K562 (cell line): ENCODE measurements around the gene XKR7. TPM values are rescaled to one million over a fixed set of nuclear protein-coding genes. Genes with fewer than 3 reads are reported as not detected.

Experiments
- ATAC-seq: fragments of 200-7000 bp; cut with Tn5 transposase; 3 replicates; pipeline ENCODE4 v1.9.1; 2020; ENCODE audit warnings: moderate library complexity
- BruUV-seq: library from RNA; stranded (reverse); fragments of 400-500 nt; replicated peaks from 2 replicates; lab custom pipeline; 2021; lab: Mats Ljungman, UMichigan
- CTCF ChIA-PET: fragments of 300-600 bp; formaldehyde crosslinking; extraction: SDS; loops from one replicate; lab custom pipeline; 2021; ENCODE audit warnings: low intra/inter-chr PET ratio; lab: Yijun Ruan, JAX
- POLR2A ChIA-PET: fragments of 300-600, 350-650 bp; sonication (Branson Sonifier 250); formaldehyde crosslinking; extraction: SDS; loops from one replicate; lab custom pipeline; 2021; ENCODE audit warnings: antibody characterized with exemption, inconsistent platforms; lab: Yijun Ruan, JAX
- DNase-seq, 4 experiments: peaks; one replicate each; pipeline versions ENCODE4 v3.0.0 to v3.0.0-alpha.2; 2011 to 2018; ENCODE audit warnings: low spot score in 3 of 4, mixed read lengths in 3 of 4; ENCODE audit errors: extremely low read depth in 1 of 4
- FAIRE-seq: peaks from 2 replicates; lab custom pipeline; 2011; peaks lifted over from hg19 to GRCh38; lab: Jason Lieb, UNC
- H2AFZ ChIP-seq: 2 replicates; pipeline ENCODE4 v1.6.0; 2011; ENCODE audit warnings: low read depth, low read length, control low read depth, inconsistent platforms
- H3K27ac ChIP-seq: fragments of 200-600 bp; 3 replicates; pipeline ENCODE4 v1.8.0; 2011; ENCODE audit warnings: low read depth, mild to moderate bottlenecking, control low read depth, inconsistent platforms, low read length, moderate library complexity, mixed read lengths; ENCODE audit errors: extremely low read depth
- H3K27me3 ChIP-seq, 2 experiments: fragments of 300-600 bp in 1 of 2; 2 replicates in 1 of 2; 3 replicates in 1 of 2; pipeline versions ENCODE4 v1.6.0 to v1.8.0; 2011; ENCODE audit warnings: inconsistent platforms in 2 of 2, low read length in 2 of 2, mild to moderate bottlenecking in 1 of 2, mixed read lengths in 1 of 2, moderate library complexity in 1 of 2; ENCODE audit not compliant: control insufficient read depth in 2 of 2, insufficient read depth in 2 of 2
- H3K36me3 ChIP-seq: fragments of 300-600 bp; 3 replicates; pipeline ENCODE4 v1.8.0; 2011; ENCODE audit warnings: mild to moderate bottlenecking, low read length, inconsistent platforms; ENCODE audit not compliant: control insufficient read depth, insufficient read depth
- H3K4me1 ChIP-seq, 2 experiments: fragments of 200-600 bp in 1 of 2; replicated peaks in 1 of 2; 2 replicates in 1 of 2; 3 replicates in 1 of 2; pipeline versions ENCODE4 v1.5.1 to v1.8.0; 2011; ENCODE audit warnings: inconsistent platforms in 2 of 2, low read length in 2 of 2, mild to moderate bottlenecking in 1 of 2, mixed read lengths in 1 of 2, moderate library complexity in 1 of 2; ENCODE audit not compliant: control insufficient read depth in 2 of 2, insufficient read depth in 2 of 2
- H3K4me2 ChIP-seq: 2 replicates; pipeline ENCODE4 v1.6.1; 2011; ENCODE audit warnings: low read length, control low read depth, inconsistent platforms, mixed read lengths; ENCODE audit not compliant: insufficient read depth
- H3K4me3 ChIP-seq: fragments of 200-600 bp; sonication (generic), shearing (Covaris generic); 2 replicates; pipeline ENCODE4 v1.5.1; 2016; ENCODE audit warnings: control low read depth, inconsistent platforms
- H3K79me2 ChIP-seq: fragments of 200-600 bp; 3 replicates; pipeline ENCODE4 v1.8.0; 2011; ENCODE audit warnings: low read length, inconsistent platforms; ENCODE audit not compliant: control insufficient read depth, insufficient read depth
- H3K9ac ChIP-seq, 2 experiments: 2 replicates each; pipeline versions ENCODE4 v1.6.0 to v1.6.1; 2011; ENCODE audit warnings: low read depth in 2 of 2, low read length in 2 of 2, control low read depth in 1 of 2, inconsistent platforms in 1 of 2, mild to moderate bottlenecking in 1 of 2, mixed read lengths in 1 of 2; ENCODE audit not compliant: insufficient read depth in 1 of 2
- H3K9me1 ChIP-seq: one replicate; pipeline ENCODE4 v1.6.0; 2011; ENCODE audit warnings: inconsistent platforms, mild to moderate bottlenecking, low read length, moderate library complexity; ENCODE audit not compliant: control insufficient read depth, insufficient read depth
- H3K9me3 ChIP-seq: replicated peaks from 2 replicates; pipeline ENCODE4 v1.5.1; 2011; ENCODE audit warnings: low read depth, low read length, inconsistent platforms; ENCODE audit not compliant: control insufficient read depth, insufficient read depth
- H4K20me1 ChIP-seq: replicated peaks from 2 replicates; pipeline ENCODE4 v1.6.1; 2011; ENCODE audit warnings: low read length, inconsistent platforms, mixed read lengths; ENCODE audit not compliant: control insufficient read depth, insufficient read depth
- DNMT1 ChIP-seq: fragments of 450-650 bp; IDR thresholded peaks from 2 replicates; pipeline ENCODE4 v1.6.1; 2016; ENCODE audit warnings: antibody characterized with exemption, mild to moderate bottlenecking
- FIP1L1 ChIP-seq: fragments of 200-400 bp; formaldehyde crosslinking; IDR thresholded peaks from 2 replicates; pipeline ENCODE4 v1.6.1; 2018; ENCODE audit warnings: mild to moderate bottlenecking, low read depth, low read length; ENCODE audit not compliant: poor library complexity, severe bottlenecking
- GATA2 ChIP-seq: sonication (generic); formaldehyde crosslinking; IDR thresholded peaks from 2 replicates; pipeline ENCODE4 v1.4.0; 2020; ENCODE audit warnings: mild to moderate bottlenecking, missing genetic modification reagents
- ZBTB1 ChIP-seq: sonication (generic); formaldehyde crosslinking; IDR thresholded peaks from 2 replicates; pipeline ENCODE4 v1.8.1; 2023; ENCODE audit warnings: missing genetic modification reagents, low read depth, mild to moderate bottlenecking, borderline replicate concordance
- ZNF347 ChIP-seq: fragments of 450-650 bp; formaldehyde crosslinking; IDR thresholded peaks from 2 replicates; pipeline ENCODE4 v1.4.0; 2020; ENCODE audit warnings: low read depth, mild to moderate bottlenecking, moderate library complexity
- ZNF507 ChIP-seq: conservative IDR thresholded peaks from 2 replicates; pipeline ENCODE4 v1.6.1; 2017; ENCODE audit warnings: missing genetic modification characterization, missing compliant biosample characterization
- WGBS: fragments of 100-300 bp; shearing (Covaris generic); methylation state at CpG from one replicate; pipeline ENCODE4 v1.1.6; 2016; ENCODE audit warnings: low coverage, mixed read lengths; ENCODE audit not compliant: insufficient coverage; ENCODE audit errors: missing lambda C conversion rate; 5-methylcytosine and 5-hydroxymethylcytosine counted together
- in situ Hi-C: fragments of 300-500 bp; cut with MboI; formaldehyde crosslinking; loops from 4 replicates; pipeline ENCODE4 v1.15.0; 2018; ENCODE audit warnings: inconsistent platforms, mixed read lengths
- intact Hi-C: fragments of 100-400 bp; cut with micrococcal nuclease; formaldehyde crosslinking; loops from 2 replicates; pipeline ENCODE4 v1.14.2; 2022
- polyA plus RNA-seq, 8 experiments: library from polyadenylated mRNA; depleted of rRNA in 4 of 8; stranded (reverse) in 5 of 8; unstranded in 3 of 8; fragments of >200 nt; fragmentation: Nextera tagmentation in 2 of 8; fragmentation: Illumina TruSeq in 1 of 8; extraction: Ambion mirVana in 2 of 8; extraction: Trizol in 1 of 8; gene quantifications; 2 replicates each; pipeline versions ENCODE4 v1.2.1 to v1.2.3, GENCODE V29; 2011 to 2014; ENCODE audit warnings: inconsistent platforms in 1 of 8, missing spikeins in 1 of 8
- total RNA-seq, 7 experiments: library from RNA; depleted of rRNA in 6 of 7; stranded (reverse); fragments of >200 nt in 6 of 7; fragmentation: Illumina TruSeq in 2 of 7; extraction: Trizol in 2 of 7; gene quantifications; 2 replicates each; pipeline versions ENCODE4 v1.2.1 to v1.2.3, GENCODE V29; 2011 to 2021; ENCODE audit warnings: low replicate concordance in 1 of 7
- TF ChIP-seq, protein P1 (sequence below): fragments of 200-400 bp; formaldehyde crosslinking; IDR thresholded peaks from 2 replicates; pipeline ENCODE4 v1.6.1; 2017; ENCODE audit warnings: mild to moderate bottlenecking, low read depth, low read length, moderate library complexity

Gene XKR7
- total and polyA plus RNA-seq, 9 of the 15 experiments (the other 6 are each of a cell fraction or from before 2014, with no cell fraction given): 0.02 TPM; not detected in 8

DNA sequence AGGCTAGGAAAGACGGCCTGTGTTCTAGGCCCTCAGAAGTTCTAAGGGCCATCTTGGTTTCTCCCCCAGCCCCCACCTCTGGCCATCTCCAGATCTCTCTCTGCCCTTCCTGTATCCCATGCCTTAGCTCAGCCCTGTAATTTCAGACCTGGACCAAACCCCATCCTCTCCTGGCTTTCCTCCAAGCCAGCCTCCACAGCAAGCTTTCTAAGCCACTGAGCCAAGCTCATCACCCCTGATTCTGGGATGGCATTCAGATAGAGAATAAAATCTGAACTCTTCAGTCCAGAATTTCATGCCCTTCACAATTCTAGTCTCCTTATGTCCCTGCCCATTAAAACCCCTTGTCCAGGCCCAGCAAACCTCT is 23.4 kb downstream of the XKR7 start:
- Histone ChIP-seq H3K79me2 (no peaks in the 10 kb centered on the region), H3K36me3 (no peaks in the 10 kb centered on the region), H3K9me1 (no peaks in the 10 kb centered on the region), H3K4me2 (no peak overlapping the region), H4K20me1 (no peaks in the 10 kb centered on the region; the same call in none of the 2 replicates), H3K9me3 (no peaks in the 10 kb centered on the region), H2AFZ (no peak overlapping the region), H3K4me3 (no peak overlapping the region), H3K4me1 (peaks cover 0 to 5% of the 10 kb centered on the region in 2 experiments; a peak in 2 of 5 replicates), H3K9ac (no peak overlapping the region), H3K27ac (no peak overlapping the region), H3K27me3 (peaks cover 13 to 49% of the 10 kb centered on the region in 2 experiments)
- ChIA-PET CTCF (no interaction called here), POLR2A (interaction anchor here (1.5 kb wide), 1 partner anchor 10 kb away, joined by 4 read pairs; no protein-coding TSS in a partner anchor)
- no CpG with 5 or more reads among the region's 1 CpG for WGBS
- TF ChIP-seq, protein P1, sequence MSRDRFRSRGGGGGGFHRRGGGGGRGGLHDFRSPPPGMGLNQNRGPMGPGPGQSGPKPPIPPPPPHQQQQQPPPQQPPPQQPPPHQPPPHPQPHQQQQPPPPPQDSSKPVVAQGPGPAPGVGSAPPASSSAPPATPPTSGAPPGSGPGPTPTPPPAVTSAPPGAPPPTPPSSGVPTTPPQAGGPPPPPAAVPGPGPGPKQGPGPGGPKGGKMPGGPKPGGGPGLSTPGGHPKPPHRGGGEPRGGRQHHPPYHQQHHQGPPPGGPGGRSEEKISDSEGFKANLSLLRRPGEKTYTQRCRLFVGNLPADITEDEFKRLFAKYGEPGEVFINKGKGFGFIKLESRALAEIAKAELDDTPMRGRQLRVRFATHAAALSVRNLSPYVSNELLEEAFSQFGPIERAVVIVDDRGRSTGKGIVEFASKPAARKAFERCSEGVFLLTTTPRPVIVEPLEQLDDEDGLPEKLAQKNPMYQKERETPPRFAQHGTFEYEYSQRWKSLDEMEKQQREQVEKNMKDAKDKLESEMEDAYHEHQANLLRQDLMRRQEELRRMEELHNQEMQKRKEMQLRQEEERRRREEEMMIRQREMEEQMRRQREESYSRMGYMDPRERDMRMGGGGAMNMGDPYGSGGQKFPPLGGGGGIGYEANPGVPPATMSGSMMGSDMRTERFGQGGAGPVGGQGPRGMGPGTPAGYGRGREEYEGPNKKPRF: no peak
- TF ChIP-seq FIP1L1 (no peak), ZNF347 (CRISPR knock-in tag) (no peak), GATA2 (no peak), DNMT1 (no peak), ZBTB1 (CRISPR knock-in tag) (no peak), ZNF507 (tag) (no peak)
- no peak for FAIRE-seq
- no peak for DNase-seq
- ATAC-seq: no peak
- intact Hi-C loops (no loop called here), in situ Hi-C loops (no loop called here)
- BruUV-seq: no TSS peak
